AML-193 (cell line): Measurements from ENCODE around the gene VAMP8.

Experiments
- DNase-seq, 2 experiments: peaks; one replicate each; lab custom pipeline; 2025; lab: John Stamatoyannopoulos, UW

Gene VAMP8

DNA sequence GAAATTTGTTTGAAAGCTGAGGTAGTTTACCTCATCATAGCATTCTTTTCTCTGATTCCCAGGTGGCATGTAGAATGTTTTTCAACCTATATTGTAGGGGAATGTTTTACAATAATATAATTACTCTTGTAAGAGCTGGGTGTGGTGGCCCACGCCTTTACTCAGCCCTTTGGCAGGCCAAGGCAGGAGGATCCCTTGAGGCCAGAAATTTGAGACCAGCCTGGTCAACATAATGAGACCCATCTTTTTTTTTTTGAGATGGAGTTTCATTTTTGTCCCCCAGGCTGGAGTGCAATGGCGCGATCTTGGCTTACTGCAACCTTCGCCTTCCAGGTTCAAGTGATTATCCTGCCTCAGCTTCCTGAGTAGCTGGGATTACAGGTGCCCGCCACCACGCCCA, 42.2 kb downstream of the VAMP8 start:
- DNase-seq: no peak

DNA sequence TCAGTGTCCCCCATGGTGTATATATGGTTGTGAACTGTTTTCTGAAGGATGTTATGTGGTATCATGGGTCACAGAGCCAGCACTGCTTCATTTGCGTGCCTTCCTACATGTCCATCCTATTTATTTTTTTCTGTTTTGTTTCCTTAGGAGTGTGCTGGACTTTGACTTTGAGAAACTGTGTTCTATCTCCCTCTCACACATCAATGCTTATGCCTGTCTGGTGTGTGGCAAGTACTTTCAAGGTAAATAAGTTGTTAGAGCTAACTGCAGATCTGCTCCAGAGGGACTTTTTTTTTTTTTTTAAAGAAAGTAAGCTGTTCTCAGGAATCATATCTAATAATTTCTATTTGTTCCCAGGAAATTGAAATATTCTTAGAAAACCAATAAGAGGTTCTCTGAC, 44.0 kb downstream of the VAMP8 start:
- no peak for DNase-seq

DNA sequence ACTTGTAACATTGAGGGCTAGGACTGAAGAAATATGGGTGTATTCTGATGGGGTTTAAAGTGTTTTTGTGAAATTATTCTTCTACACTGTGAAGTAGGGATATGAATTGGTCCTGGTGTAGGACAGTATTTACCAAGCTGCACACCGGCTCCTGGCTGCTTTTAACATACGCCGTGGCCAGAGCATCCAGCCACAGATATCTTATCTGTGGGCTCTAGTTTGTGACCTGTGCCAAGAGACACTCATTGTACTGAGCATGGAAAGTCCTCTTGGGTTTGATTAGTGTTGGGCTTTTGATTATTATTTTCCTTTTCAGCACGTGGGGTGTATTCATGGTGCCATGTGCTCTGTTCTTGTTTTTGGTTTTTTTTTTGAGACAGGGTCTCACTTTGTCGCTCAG, 46.6 kb downstream of the VAMP8 start:
- DNase-seq: no peak

DNA sequence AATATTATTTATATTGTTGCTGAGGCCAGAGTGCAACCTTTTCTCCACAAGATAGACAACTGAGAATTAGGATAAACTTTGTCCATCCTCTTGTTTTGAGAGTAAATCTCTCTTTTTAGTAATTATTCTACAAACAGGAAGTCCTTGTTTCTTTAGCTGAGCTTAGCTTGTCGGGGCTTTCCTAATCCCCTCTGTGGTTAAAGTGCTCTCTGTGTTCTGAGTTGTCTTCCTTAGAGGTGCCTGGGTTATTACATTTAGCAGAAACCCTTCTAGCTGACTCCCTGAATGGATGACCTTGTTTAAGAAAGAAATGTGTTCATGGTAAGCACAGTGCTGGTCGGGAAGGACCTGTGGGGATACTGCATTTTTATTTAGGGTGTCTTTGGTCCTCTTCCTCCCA, 51.3 kb downstream of the VAMP8 start:
- no peak for DNase-seq

DNA sequence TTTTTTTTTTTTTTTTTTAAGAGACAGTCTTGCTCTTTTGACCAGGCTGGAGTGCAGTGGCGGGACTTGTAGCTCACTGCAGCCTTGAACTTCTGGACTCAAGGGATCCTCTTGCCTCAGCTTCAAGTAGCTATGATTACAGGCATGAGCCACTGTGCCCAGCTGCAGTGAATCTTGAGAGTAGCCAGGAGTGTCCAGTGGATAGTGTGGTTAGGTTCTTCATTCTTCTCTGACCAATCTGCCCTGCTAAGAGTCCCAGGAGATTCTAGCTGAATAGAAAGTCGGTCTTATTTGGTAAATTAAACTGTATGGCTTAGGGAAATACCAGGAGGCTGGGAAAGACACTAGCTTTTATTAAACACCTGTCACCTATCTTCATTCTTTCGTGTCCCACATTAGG, 53.9 kb downstream of the VAMP8 start:
- no peak for DNase-seq
